22Rv1 (cell line): ENCODE results near the gene ATG7.
"Not testable (repeated sequence)": the region's sequence is repeated elsewhere in the genome, so short reads cannot be mapped to it uniquely, and the experiment has no call there.

Experiments
- CTCF ChIP-seq: fragments of 450-650 bp; IDR thresholded peaks from 2 replicates; pipeline ENCODE4 v1.5.1; 2017; ENCODE audit warnings: mild to moderate bottlenecking
- ZFX ChIP-seq: fragments of 450-650 bp; IDR thresholded peaks from 2 replicates; pipeline ENCODE4 v1.6.1; 2017; ENCODE audit warnings: antibody characterized with exemption, borderline replicate concordance

GRCh38 chr3:11502413-11502812, 230.2 kb downstream of the ATG7 start:
- not testable (repeated sequence) for TF ChIP-seq CTCF, ZFX
